Skeletal muscle tissue (tissue), 4 donors: ENCODE measurements around the gene SPNS2. TPM values are rescaled to one million over a fixed set of nuclear protein-coding genes. Genes with fewer than 3 reads are reported as not detected.
A peak's percentile ranks its signal among the peaks of the same experiment; 100 is the strongest.

Experiments
- H3K27ac ChIP-seq: one replicate; pipeline ENCODE4 v1.7.0; 2013; ENCODE audit warnings: mild to moderate bottlenecking, low read depth, low read length, inconsistent platforms
- H3K27me3 ChIP-seq, 3 donors: one replicate each; pipeline ENCODE4 v1.7.0; 2013; ENCODE audit warnings: low read length in 3 of 3; ENCODE audit not compliant: control insufficient read depth in 3 of 3, insufficient read depth in 3 of 3
- H3K36me3 ChIP-seq, 3 donors: one replicate each; pipeline ENCODE4 v1.7.0; 2013; ENCODE audit warnings: low read length in 3 of 3; ENCODE audit not compliant: control insufficient read depth in 3 of 3, insufficient read depth in 3 of 3
- H3K4me1 ChIP-seq, 3 donors: one replicate each; pipeline ENCODE4 v1.7.0; 2013; ENCODE audit warnings: low read length in 3 of 3, mild to moderate bottlenecking in 3 of 3; ENCODE audit not compliant: control insufficient read depth in 3 of 3, insufficient read depth in 3 of 3
- H3K4me3 ChIP-seq, 3 donors: one replicate each; pipeline ENCODE4 v1.7.0; 2013; ENCODE audit warnings: low read length in 3 of 3
- H3K9ac ChIP-seq, 3 donors: one replicate each; pipeline ENCODE4 v1.7.0; 2013; ENCODE audit warnings: low read length in 3 of 3, mild to moderate bottlenecking in 3 of 3, moderate library complexity in 2 of 3, low read depth in 1 of 3
- H3K9me3 ChIP-seq, 3 donors: one replicate each; pipeline ENCODE4 v1.7.0; 2013; ENCODE audit warnings: low read length in 3 of 3; ENCODE audit not compliant: control insufficient read depth in 3 of 3
- total RNA-seq: library from RNA; depleted of rRNA; stranded (reverse); fragments of >200 nt; gene quantifications from one replicate; pipeline ENCODE4 v1.2.3, GENCODE V29; 2014
- donor health status: Osteomylitis.

The SPNS2 gene
- total RNA-seq, 1 donor from 2014 or later, result 2.6 TPM

GRCh38 chr17:4502466-4503154, 3.9 kb downstream of the SPNS2 start:
- Histone ChIP-seq H3K4me3 (no peak overlapping the region), H3K9me3 (no peaks in the 10 kb centered on the region), H3K4me1 (peaks cover 35 to 69% (median 51%) of the 10 kb centered on the region in 3 donors), H3K27me3 (peaks cover 52 to 61% (median 54%) of the 10 kb centered on the region in 3 donors), H3K27ac (no peak overlapping the region), H3K36me3 (no peaks in the 10 kb centered on the region), H3K9ac (no peak overlapping the region)

GRCh38 chr17:4503283-4504025, 4.8 kb downstream of the SPNS2 start:
- Histone ChIP-seq H3K9me3 (no peaks in the 10 kb centered on the region), H3K4me1 (peaks cover 34 to 62% (median 53%) of the 10 kb centered on the region in 3 donors), H3K9ac (no peak overlapping the region), H3K27ac (peak overlapping the region; percentile 12), H3K4me3 (no peak overlapping the region), H3K27me3 (peaks cover 52 to 61% (median 54%) of the 10 kb centered on the region in 3 donors), H3K36me3 (no peaks in the 10 kb centered on the region)

- Histone ChIP-seq H3K4me3 (no peak overlapping the region), H3K27ac (peak overlapping the region; percentile 25), H3K9me3 (no peaks in the 10 kb centered on the region), H3K9ac (no peak overlapping the region), H3K27me3 (peaks cover 52 to 61% (median 53%) of the 10 kb centered on the region in 3 donors), H3K4me1 (peaks cover 38 to 62% (median 57%) of the 10 kb centered on the region in 3 donors), H3K36me3 (no peaks in the 10 kb centered on the region)
These were observed 5.5 kb downstream of the SPNS2 start for GRCh38 chr17:4504188-4504587.

GRCh38 chr17:4505187-4505586, 6.5 kb downstream of the SPNS2 start:
- Histone ChIP-seq H3K4me1 (peaks cover 38 to 61% (median 56%) of the 10 kb centered on the region in 3 donors), H3K9me3 (no peaks in the 10 kb centered on the region), H3K36me3 (no peaks in the 10 kb centered on the region), H3K9ac (peak overlapping the region in 1 of 3 donors; percentile 16), H3K27me3 (peaks cover 43 to 51% (median 44%) of the 10 kb centered on the region in 3 donors), H3K27ac (peak overlapping the region; percentile 25), H3K4me3 (no peak overlapping the region)

- H3K27me3 ChIP-seq, result peaks cover 32 to 40% (median 33%) of the 10 kb centered on the region in 3 donors
These were observed 7.6 kb downstream of the SPNS2 start for GRCh38 chr17:4506175-4506813.

GRCh38 chr17:4506892-4507291, 8.2 kb downstream of the SPNS2 start:
- Histone ChIP-seq H3K9me3 (no peaks in the 10 kb centered on the region), H3K27me3 (peaks cover 27 to 34% (median 28%) of the 10 kb centered on the region in 3 donors), H3K4me1 (peaks cover 38 to 66% (median 59%) of the 10 kb centered on the region in 3 donors), H3K36me3 (no peaks in the 10 kb centered on the region), H3K4me3 (no peak overlapping the region), H3K27ac (no peak overlapping the region), H3K9ac (peak overlapping the region in 1 of 3 donors; percentile 23)

More at GRCh38 chr17:4506175-4506813, 7.6 kb downstream of the SPNS2 start:
- Histone ChIP-seq H3K36me3 (no peaks in the 10 kb centered on the region), H3K9ac (no peak overlapping the region), H3K27ac (no peak overlapping the region), H3K4me1 (peaks cover 37 to 60% (median 57%) of the 10 kb centered on the region in 3 donors), H3K4me3 (no peak overlapping the region), H3K9me3 (no peaks in the 10 kb centered on the region)

- Histone ChIP-seq H3K36me3 (no peaks in the 10 kb centered on the region), H3K4me1 (peaks cover 38 to 69% (median 63%) of the 10 kb centered on the region in 3 donors), H3K27me3 (peaks cover 25 to 31% (median 25%) of the 10 kb centered on the region in 3 donors), H3K27ac (no peak overlapping the region), H3K9me3 (no peaks in the 10 kb centered on the region), H3K4me3 (no peak overlapping the region), H3K9ac (peak overlapping the region in 1 of 3 donors; percentile 23)
These were observed 8.9 kb downstream of the SPNS2 start for GRCh38 chr17:4507361-4508111.

GRCh38 chr17:4508207-4508606, 9.5 kb downstream of the SPNS2 start:
- H3K9me3 ChIP-seq, result no peaks in the 10 kb centered on the region
- peak overlapping the region; percentile 70 for H3K27ac ChIP-seq
- no peak overlapping the region for H3K9ac ChIP-seq
- no peak overlapping the region for H3K4me3 ChIP-seq
- peaks cover 38 to 64% (median 60%) of the 10 kb centered on the region in 3 donors for H3K4me1 ChIP-seq
- peaks cover 18 to 25% (median 20%) of the 10 kb centered on the region in 3 donors for H3K27me3 ChIP-seq
- no peaks in the 10 kb centered on the region for H3K36me3 ChIP-seq

- peaks cover 35 to 58% (median 50%) of the 10 kb centered on the region in 3 donors for H3K4me1 ChIP-seq
- H3K27ac ChIP-seq, result peak overlapping the region; percentile 70
- no peaks in the 10 kb centered on the region for H3K9me3 ChIP-seq
- no peaks in the 10 kb centered on the region for H3K36me3 ChIP-seq
- no peak overlapping the region for H3K4me3 ChIP-seq
- peak overlapping the region in 2 of 3 donors; percentile 33 to 50 for H3K9ac ChIP-seq
- peaks cover 10 to 13% (median 13%) of the 10 kb centered on the region in 3 donors for H3K27me3 ChIP-seq
These were observed 10.7 kb downstream of the SPNS2 start for GRCh38 chr17:4509401-4509800.
